Stimulated activated CD8-positive, alpha-beta memory T cell treated with anti-CD3 and anti-CD28 coated beads, Interleukin-4, amount 100 ng/mL, for 1 hour (primary cell): Measurements from ENCODE around the gene GPBAR1.

Source experiments
- DNase-seq, 2 donors: peaks; one replicate each; pipeline ENCODE4 v3.0.0-alpha.2; 2020; ENCODE audit warnings: low read depth in 2 of 2, low spot score in 1 of 2

The GPBAR1 gene, protein sequence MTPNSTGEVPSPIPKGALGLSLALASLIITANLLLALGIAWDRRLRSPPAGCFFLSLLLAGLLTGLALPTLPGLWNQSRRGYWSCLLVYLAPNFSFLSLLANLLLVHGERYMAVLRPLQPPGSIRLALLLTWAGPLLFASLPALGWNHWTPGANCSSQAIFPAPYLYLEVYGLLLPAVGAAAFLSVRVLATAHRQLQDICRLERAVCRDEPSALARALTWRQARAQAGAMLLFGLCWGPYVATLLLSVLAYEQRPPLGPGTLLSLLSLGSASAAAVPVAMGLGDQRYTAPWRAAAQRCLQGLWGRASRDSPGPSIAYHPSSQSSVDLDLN

DNA sequence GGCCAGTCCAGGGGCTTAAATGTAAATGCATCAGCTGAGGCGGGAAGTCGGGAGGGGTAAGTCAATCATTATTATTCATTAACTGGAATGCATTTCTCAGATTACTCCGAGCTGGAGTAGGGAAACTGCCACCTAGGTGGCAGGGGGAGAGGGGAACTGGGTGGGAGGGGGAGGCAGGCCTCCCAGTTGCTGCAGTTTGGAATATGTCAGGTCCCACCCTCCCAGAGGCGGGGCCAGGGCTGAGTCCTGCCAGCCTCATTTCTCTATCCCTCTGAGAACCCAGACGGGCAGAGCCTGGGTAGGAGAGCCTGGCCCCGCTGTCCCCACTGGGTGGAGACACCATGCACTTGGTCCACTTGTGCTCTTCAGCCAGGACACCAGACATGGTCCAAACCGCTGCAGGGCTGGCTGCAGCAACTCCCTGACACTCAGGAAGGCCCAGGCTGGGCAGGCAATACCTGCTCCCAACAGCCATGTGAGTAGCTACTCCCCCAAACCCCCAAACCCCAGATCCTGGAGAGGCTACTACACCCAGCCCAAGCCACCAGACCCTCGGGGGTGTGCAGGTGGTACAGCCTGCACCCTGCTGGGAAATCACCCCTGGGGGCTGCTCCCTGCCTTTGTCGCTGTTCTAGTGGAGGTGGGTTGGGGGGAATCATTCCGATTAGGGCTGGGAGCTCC is at the start of gene GPBAR1:
Gene GPBAR1, plus strand, starts transcription at position 274 of the 681 bp plus-strand sequence. CDS start 1,710 bp downstream, outside the sequence.
- DNase-seq: no peak

DNA sequence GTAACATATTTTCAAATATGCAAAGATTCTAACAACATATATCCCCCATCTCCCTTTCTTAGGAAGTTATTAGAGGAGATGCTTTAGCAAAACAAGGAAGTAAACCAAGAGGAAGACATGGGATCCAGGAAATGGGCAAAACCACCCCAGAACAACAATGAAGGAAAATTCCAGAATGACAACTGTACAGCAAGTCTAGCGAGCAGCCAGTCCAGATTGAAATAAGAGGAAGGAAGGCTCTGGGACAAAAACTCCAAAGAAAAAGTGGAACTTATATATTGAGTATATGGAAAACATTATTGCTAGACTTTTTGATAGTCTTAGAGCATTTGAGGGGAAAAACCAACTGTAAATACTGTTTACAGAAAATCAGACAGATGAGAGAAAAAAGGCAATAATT is 46.7 kb upstream of the GPBAR1 start:
- no peak for DNase-seq

DNA sequence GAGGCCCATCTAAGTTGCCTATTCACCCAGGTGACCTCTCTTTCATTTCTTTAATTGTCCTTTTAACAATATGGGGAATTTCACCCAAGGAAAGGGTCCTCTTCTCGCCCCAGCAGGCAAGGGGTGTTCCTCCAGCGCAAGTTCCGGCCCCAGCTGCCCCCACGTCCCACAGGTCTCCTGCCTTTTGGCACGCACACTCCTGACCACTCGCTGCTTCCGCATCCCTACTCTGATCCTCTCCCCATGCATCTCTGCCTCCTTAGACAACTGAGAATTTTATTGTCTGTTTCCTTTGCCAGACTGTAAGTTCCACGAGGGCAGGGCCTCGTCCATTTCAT is 44.5 kb upstream of the GPBAR1 start:
- DNase-seq: no peak

DNA sequence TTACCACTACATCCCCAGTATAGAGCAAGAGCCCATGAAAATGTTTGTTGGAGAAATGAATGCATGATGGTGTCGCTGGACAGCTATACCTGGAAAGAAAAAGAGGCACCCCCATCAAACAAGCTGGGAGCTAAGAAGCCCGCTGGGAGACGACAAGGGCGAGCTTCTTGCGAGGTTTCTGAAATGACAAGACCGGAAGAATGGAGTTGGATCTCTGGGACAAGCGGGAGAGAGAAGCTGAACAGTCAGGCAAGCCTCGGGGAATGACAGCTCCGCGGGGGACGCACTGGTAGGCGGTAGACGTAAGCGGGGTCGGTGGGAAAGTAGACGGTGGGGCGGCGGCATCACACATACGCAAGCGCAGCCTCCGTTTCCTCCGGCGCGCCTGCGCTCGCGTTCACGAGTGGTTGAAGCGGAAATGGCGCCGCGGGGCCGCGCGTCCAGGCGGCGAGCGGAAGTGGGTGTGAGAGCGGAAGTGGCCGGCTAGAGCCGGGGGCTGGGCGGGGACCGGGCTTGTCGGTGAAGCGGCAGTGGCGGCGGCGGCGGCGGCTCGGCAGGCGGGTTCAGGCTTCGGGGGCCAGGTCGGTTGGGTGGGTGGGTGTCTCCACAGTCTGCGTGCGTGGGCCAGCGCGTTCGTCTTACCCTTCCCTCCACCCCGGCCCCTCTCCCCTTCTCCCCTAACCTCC is 44.0 kb upstream of the GPBAR1 start, which contains the start of gene ARPC2:
Gene ARPC2, plus strand, starts transcription at position 516 of the 686 bp plus-strand sequence. CDS start 282 bp downstream, outside the sequence.
- DNase-seq: peak; percentile 91 to 92

DNA sequence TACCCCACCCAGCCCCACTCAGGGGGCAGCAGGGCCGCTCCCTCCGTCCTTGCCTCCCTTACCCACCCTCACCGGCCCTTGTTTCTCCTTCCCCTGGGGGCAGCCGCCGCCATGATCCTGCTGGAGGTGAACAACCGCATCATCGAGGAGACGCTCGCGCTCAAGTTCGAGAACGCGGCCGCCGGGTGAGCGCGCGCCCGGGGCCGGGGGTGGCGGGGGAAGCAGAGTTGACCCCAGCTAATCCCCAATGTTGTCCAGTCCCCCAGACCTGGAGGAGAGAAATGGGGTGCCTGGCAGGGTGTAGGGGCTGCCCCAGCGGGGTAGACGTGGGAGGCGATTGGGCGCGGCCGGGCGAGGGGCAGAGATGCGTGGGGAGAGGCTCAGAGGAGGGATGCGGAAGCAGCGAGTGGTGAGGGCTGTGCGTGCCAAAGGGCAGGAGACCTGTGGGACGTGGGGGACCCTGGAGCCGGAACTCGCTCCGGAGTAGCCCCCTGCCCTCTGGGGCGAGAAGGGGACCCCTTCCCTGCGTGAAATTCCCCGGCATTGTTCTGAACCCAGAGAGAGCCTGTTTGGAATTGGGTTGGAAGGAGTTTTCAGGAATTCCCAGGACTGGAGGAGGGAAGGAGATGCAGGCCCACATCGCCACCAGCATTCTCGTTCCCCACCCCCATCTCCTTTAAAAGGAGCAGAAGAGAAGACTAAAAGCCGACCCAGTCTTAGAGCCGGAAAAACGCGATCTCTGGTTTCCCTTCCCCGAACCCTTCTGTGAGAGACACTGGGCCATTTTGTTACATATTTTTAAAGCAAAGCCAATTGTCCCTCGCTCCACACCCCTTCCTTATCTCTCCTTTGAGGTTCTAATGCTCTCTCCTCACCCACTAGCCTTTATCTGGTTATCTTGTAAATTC is 43.2 kb upstream of the GPBAR1 start:
- peak in 1 of 2 donors; percentile 46 for DNase-seq

DNA sequence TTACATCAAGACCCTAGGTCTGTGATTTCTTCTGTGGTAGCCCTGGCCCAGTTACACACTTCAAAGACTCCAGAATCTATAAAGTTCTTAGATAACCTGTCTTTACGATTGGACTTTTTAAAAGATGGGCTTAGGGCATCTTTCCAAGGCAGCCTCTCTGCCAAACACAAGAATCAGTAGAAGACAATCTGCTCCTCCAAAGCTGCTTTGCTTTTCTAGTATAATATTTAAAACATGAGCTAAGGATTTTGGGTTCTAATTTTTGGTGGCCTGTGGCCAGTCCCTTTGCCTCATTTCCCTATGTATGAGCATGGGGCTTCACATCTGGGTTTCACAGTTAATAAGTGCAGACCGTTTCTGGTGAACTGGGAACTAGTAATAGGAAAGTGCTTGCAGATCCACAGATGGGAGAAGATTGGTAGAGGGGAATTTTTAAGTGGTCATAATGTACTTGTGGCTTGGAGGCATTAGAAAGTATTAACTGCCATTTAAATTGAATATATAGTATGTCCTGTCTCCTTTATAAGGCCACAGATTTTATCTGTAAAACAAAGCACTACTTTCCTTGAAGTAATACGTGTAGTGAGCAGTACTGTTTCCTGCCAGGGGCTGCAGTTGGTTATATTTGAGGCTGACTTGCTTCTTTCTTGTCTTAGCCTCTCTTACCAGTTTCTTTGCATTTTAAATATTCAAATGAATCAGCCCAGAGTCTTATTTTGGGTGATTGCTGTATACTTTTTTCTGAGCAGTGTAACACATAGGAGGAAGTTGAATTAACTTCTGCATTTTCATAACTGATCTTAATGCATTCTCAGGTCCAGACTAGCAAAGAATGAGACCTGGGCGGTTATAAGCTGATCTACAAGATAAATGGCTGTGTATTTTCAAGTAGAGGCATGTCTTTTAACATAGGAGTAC is 42.3 kb upstream of the GPBAR1 start:
- DNase-seq: no peak

DNA sequence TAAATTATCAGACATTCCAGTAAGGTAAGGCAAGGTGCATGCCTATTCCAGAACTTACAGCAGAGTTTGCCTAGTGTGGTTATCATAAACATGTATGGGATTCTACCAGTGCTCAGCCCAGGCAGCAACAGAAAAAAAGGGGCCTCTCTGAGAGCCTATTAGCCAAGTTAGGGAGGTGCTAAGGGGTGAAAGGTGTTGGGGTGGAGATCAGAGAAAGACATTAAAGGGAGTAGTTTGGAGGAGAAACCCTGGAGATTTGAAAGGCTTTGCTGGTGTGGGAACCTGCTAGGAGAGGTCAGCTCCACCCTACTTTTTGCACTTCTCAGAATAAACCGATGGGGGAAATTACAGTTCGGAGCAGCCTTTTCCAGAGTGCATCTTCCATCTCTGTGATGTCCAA is 40.9 kb upstream of the GPBAR1 start:
- no peak for DNase-seq

DNA sequence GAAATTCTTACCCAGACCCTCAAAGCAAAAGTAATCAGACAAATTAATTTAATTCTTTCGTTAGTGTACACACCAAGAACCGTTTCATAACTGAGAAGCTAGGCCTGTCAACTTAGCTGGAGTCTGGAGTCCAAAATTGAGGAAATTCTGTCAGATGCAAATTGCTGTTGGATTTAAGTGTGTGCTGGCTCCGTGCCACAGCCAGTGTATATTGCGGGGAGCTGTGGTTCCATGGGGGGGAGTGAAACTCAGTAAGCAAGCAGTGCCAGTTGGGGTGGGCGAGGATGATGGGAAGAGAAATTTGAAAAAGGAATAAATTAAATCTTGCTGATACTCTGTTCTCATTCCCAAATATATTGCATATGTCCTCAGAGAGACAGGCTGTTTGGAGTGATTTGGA is 39.8 kb upstream of the GPBAR1 start:
- DNase-seq: no peak

DNA sequence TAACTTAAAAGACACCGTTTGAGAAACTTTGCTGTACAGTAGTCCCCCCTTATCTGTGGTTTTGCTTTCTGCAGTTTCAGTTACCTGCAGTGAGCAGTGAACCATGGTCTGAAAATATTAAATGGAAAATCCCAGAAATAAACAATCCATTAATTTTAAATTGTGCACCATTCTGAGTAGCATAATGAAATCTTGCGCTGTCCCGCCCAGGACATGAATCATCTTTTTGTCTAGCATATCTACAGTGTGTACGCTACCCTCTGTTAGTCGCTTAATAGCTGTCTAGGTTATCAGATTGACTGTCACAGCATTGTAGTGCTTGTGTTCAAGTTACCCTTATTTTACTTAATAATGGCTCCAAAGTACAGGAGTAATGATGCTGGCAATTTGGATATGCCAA is 37.8 kb upstream of the GPBAR1 start:
- DNase-seq: no peak

DNA sequence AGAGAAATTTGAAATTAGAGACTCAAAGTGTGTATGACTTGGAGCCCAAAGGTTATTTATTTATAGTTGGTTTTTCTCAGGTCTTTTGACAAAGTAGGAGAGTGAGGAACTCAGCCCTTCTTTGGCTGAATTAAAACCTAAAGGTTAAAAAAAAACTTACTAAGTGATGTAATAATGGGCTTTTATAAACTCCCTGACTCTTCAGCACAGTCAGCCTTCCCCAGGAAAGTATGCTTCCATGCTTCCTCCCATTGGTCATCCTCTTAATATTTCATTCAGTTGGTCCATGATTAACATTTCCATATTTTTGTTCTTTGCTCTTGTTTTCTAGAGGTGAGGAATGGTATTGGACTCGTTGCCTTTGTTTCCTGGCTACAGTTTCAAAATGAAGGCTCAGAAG is 36.6 kb upstream of the GPBAR1 start:
- DNase-seq: no peak

DNA sequence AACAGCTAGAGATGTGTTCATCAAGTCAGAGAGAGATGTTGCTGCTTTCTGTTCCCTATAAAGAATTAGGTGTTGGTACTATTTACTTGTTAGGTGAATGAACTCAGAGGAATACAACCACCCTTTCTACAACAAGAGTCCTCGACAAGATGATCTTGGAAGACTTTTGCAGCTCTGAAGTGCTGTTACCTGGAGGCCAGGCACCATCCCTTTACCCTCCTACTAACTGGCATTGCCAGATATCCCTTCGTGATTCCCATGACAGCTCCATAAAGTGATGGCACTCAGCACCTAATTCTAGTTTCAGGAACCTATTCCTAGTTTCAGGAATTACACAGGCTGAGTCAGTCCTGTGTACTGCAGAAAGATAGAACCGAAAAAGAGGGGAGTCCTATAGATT is 33.9 kb upstream of the GPBAR1 start:
- no peak for DNase-seq

DNA sequence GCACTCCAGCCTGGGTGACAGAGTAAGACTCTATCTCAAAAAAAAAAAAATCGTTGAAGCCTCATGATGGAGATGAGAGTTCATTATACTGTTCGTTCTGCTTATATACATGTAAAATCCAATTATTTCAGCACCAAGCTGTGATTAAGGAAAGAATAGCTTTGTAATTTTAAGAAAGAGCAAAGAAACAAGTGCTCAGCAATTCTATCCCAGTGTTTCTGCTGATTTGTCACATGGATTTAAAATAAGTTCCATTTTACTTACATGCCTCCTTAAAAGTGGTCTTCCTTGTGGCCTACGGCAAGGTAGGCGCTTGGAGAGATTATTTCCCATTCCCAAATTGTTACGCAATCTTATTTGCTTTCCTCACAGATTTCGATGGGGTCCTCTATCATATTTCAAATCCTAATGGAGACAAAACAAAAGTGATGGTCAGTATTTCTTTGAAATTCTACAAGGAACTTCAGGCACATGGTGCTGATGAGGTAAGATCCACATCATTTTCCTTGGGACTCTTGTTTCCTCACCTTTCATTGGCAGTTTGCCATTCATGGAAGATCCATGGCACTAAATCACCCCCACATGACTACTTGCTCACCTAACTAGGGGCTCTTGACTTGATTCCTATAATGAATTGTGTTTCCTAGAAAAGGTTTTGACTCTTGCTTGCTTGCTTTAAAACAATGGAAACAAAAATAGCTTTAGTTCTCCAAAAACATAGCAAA is 32.3 kb upstream of the GPBAR1 start:
- no peak for DNase-seq

DNA sequence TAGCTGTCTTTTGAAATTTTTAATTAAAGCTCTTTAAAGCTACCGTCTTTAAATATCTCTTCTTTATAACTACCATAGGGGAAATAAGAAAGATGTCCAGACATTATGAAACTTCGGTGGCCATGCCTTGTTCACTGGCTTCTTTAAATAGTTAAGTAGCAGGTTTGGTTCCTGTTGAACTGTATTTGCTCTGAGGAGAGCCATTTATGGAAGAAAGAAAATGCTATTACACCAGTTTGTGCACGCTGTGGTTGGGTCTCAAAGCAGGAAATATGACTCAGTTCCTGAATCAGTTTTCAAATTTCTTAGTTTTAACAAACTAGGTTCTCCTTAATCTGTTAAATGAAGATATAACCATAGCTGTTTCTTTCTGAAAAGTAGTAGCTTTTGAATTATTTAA is 31.6 kb upstream of the GPBAR1 start:
- peak in 1 of 2 donors; percentile 29 for DNase-seq

DNA sequence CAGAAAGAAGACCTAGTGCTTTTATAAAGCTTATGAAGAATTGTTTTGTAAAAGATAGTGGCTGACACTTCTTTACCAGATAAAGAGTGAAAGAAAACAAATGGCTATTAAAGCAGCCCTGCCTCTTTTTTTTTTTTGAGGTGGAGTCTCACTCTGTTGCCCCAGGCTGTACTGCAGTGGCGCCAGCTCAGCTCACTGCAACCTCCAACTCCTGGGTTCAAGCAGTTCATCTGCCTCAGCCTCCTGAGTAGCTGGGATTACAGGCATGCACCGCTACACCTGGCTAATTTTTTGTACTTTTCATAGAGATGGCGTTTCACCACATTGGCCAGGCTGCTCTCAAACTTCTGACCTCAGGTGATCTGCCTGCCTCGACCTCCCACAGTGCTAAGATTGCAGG is 31.0 kb upstream of the GPBAR1 start:
- no peak for DNase-seq

DNA sequence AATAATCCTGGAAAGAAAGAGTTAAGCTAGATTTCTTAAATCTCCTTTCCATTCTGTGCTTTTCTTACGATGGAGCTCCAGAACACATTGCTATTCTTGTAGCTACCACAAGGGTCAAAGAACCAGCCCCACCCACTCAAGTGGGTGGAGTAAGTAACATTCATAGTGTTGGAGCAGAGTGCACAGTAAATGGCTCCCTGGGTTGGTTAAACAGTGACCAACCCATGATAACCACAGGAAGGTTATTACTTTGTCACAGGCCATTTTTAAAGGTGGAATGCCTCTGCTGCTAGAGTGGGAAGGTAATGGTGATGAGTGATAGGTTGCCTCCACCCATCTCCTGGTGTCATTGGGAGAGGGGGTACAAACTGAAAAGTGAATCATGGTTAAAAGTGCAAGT is 29.9 kb upstream of the GPBAR1 start:
- no peak for DNase-seq

DNA sequence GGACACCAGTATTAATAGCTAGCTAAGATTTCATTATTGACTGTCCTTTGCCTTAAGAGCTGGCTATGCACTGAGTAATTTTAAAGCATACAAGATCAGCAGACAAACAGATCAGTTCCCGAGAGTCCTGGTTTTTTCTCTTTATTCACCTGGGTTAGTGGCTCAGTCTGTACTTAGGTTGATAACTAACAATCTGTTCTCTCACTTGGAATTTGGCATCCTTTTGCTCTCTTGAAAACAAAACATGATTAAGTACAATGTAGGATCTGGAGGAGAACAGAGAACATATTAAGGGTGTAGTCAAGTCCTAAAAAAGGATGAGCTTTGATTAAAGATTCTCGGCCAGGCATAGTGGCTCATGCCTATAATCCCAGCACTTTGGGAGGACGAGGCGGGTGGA is 27.3 kb upstream of the GPBAR1 start:
- no peak for DNase-seq

DNA sequence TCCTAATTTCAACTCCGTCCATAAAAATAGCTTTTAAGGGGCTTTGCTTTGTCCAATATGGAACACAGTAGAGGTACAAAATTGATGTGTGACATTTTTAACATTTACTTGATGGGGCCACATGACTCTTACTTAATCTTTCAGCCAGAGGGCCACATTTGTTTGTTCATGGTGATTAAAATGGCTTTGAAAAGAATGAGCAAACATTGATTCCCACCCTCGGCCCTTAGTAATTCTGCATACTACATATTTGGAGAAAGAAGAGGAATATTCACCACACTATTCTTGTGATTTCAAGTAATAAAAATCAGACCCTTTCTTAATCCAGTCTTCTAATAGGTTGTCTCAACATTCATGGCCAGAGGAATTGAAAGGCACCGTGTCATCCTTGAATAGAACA is 26.3 kb upstream of the GPBAR1 start:
- DNase-seq: no peak

DNA sequence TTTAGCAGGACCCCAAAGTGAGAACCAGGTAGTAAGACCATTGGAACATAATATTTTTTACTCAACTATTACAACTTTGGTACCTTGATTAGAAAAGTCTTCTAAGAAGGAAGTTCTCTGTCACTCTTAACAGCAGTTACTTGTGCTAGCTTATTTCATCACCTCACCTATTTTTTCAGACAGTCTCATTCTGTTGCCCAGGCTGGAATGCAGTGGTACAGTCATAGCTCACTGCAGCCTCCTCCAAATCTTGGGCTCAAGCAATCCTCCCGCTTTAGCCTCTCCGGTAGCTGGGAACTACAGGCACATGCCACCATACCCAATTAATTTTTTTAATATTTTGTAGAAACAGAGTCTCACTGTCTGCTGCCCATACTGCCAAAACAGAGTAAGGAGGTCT is 25.8 kb upstream of the GPBAR1 start:
- DNase-seq: no peak

DNA sequence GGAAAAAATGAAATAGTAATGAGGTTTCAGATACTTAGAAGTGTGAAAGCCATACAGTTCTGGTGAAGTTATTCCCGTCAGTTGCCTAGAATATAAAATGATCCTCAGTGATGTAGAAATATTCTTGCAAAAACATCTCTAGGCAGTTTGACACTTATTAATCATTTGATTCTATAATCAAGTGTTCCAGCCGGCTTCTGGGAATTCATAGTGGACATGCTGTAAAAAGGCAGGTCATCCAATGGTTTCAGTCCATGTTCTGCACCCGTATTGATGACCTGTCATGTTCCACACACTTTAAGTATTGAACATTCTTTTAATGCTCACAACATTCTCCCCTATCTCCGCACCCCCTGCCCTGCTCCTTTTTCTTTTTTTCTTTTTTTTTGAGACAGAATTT is 24.0 kb upstream of the GPBAR1 start:
- no peak for DNase-seq

DNA sequence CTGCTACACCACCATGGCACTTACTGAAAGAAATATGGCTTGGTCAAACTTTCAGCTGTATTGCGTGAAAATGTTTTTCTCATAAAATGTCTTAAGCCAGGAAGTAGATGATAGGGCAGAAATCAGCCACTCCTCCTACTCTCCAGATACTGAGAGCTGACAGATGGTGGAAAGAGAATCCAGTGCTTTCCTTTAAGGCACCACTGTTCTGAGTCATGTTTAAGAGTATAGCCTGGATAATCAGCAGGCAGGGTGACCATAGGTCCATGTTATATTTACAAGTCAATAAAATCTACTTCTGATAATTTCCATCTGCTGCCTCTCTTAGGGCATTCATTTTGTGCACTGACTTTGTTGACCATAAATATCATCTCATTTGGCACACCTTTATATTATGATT is 21.9 kb upstream of the GPBAR1 start:
- DNase-seq: no peak
